Suprapubic skin (tissue), 4 donors: ENCODE measurements around the gene OR4N5. TPM values are rescaled to one million over a fixed set of nuclear protein-coding genes. Genes with fewer than 3 reads are reported as not detected.

Experiments used
- DNase-seq, 2 donors: peaks; one replicate each; pipeline ENCODE4 v3.0.0-alpha.2; 2019; ENCODE audit warnings: low spot score in 2 of 2
- H3K27ac ChIP-seq: fragments of 200-600 bp; sonication (generic); one replicate; pipeline ENCODE4 v1.5.1; 2019
- H3K27me3 ChIP-seq: fragments of 200-600 bp; sonication (generic); one replicate; pipeline ENCODE4 v1.5.1; 2019
- H3K36me3 ChIP-seq: fragments of 200-600 bp; sonication (generic); one replicate; pipeline ENCODE4 v1.5.1; 2019
- H3K4me1 ChIP-seq: fragments of 200-600 bp; sonication (generic); one replicate; pipeline ENCODE4 v1.5.1; 2019
- H3K4me3 ChIP-seq: fragments of 200-600 bp; sonication (generic); one replicate; pipeline ENCODE4 v1.5.1; 2019; ENCODE audit warnings: mild to moderate bottlenecking
- H3K9me3 ChIP-seq: fragments of 200-600 bp; sonication (generic); one replicate; pipeline ENCODE4 v1.5.1; 2019
- EP300 ChIP-seq: sonication (generic); formaldehyde crosslinking; IDR thresholded peaks from one replicate; pipeline ENCODE4 v1.6.1; 2017; ENCODE audit warnings: antibody characterized with exemption
- POLR2A ChIP-seq, 2 donors: fragments of 450-650 bp; IDR thresholded peaks; one replicate each; pipeline ENCODE4 v1.6.1; 2017; ENCODE audit warnings: antibody characterized with exemption in 2 of 2, mild to moderate bottlenecking in 2 of 2, moderate library complexity in 2 of 2
- POLR2AphosphoS5 ChIP-seq, 3 donors: sonication (generic); formaldehyde crosslinking; IDR thresholded peaks; one replicate each; pipeline ENCODE4 v1.6.1; 2017; ENCODE audit warnings: antibody characterized with exemption in 3 of 3
- WGBS: methylation state at CpG from one replicate; pipeline ENCODE4 v1.1.5; 2018; 5-methylcytosine and 5-hydroxymethylcytosine counted together
- total RNA-seq, 4 donors: library from RNA; depleted of rRNA; stranded (reverse); fragments of >200 nt; gene quantifications; one replicate each; pipeline ENCODE4 v1.1.0, GENCODE V29; 2016
- TF ChIP-seq, protein P1 (sequence below), 2 donors: fragments of 200-600 bp in 1 of 2; fragments of 450-650 bp in 1 of 2; sonication (generic) in 1 of 2; IDR thresholded peaks; one replicate each; pipeline ENCODE4 v1.5.1; 2016 to 2019; ENCODE audit warnings: antibody characterized with exemption in 2 of 2, mild to moderate bottlenecking in 1 of 2, moderate library complexity in 1 of 2

Gene OR4N5
- total RNA-seq, 4 donors from 2014 or later: not detected

- 85% methylated on average over 2 of the region's 2 CpGs for WGBS
- Histone ChIP-seq H3K36me3 (no peaks in the 10 kb centered on the region), H3K27me3 (no peaks in the 10 kb centered on the region), H3K4me1 (no peaks in the 10 kb centered on the region), H3K9me3 (no peaks in the 10 kb centered on the region), H3K27ac (no peak overlapping the region), H3K4me3 (no peak overlapping the region)
- TF ChIP-seq POLR2AphosphoS5 (IDR thresholded peaks at IDR 0.05) (no peak), POLR2A (IDR thresholded peaks at IDR 0.05) (no peak), EP300 (no peak)
- TF ChIP-seq, protein P1, sequence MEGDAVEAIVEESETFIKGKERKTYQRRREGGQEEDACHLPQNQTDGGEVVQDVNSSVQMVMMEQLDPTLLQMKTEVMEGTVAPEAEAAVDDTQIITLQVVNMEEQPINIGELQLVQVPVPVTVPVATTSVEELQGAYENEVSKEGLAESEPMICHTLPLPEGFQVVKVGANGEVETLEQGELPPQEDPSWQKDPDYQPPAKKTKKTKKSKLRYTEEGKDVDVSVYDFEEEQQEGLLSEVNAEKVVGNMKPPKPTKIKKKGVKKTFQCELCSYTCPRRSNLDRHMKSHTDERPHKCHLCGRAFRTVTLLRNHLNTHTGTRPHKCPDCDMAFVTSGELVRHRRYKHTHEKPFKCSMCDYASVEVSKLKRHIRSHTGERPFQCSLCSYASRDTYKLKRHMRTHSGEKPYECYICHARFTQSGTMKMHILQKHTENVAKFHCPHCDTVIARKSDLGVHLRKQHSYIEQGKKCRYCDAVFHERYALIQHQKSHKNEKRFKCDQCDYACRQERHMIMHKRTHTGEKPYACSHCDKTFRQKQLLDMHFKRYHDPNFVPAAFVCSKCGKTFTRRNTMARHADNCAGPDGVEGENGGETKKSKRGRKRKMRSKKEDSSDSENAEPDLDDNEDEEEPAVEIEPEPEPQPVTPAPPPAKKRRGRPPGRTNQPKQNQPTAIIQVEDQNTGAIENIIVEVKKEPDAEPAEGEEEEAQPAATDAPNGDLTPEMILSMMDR (IDR thresholded peaks at IDR 0.05): no peak
- no peak for DNase-seq
These were observed 41.3 kb downstream of the OR4N5 start for GRCh38 chr14:20179880-20180279.

- WGBS: 60% methylated on average over 2 of the region's 2 CpGs
- Histone ChIP-seq H3K9me3 (no peaks in the 10 kb centered on the region), H3K4me1 (no peaks in the 10 kb centered on the region), H3K4me3 (no peak overlapping the region), H3K27me3 (no peaks in the 10 kb centered on the region), H3K27ac (no peak overlapping the region), H3K36me3 (no peaks in the 10 kb centered on the region)
- no peak for DNase-seq
- TF ChIP-seq, protein P1 (IDR thresholded peaks at IDR 0.05): no peak
- no peak for TF ChIP-seq POLR2A (IDR thresholded peaks at IDR 0.05)
- TF ChIP-seq EP300: no peak
- TF ChIP-seq POLR2AphosphoS5 (IDR thresholded peaks at IDR 0.05): no peak
These were observed 41.9 kb downstream of the OR4N5 start for GRCh38 chr14:20180486-20180885.

DNA sequence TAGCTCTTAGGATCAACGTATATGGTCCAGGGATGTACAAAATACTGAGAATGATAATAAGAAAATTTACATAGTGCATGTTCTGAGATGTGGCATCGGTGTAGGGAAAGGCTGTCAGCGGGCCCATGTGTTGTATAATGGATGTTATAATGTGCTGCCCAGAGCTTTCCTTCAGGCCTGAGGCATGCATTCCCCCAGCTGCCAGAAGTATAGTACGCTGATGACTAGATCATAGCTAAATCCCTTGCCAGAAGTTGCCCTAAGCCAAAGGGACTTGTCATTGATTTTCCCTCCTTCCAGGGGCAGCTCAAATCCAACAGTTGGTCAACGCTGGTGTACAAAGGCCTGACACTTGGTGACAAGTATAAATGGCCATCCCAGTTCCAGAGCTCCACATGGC, 45.6 kb downstream of the OR4N5 start:
- Histone ChIP-seq H3K36me3 (no peaks in the 10 kb centered on the region), H3K4me3 (no peak overlapping the region), H3K4me1 (no peaks in the 10 kb centered on the region), H3K9me3 (no peaks in the 10 kb centered on the region), H3K27ac (no peak overlapping the region), H3K27me3 (no peaks in the 10 kb centered on the region)
- DNase-seq: no peak
- TF ChIP-seq, protein P1 (IDR thresholded peaks at IDR 0.05): no peak
- TF ChIP-seq POLR2AphosphoS5 (IDR thresholded peaks at IDR 0.05) (no peak), POLR2A (IDR thresholded peaks at IDR 0.05) (no peak), EP300 (no peak)
- WGBS: 53% methylated on average over 5 of the region's 5 CpGs

DNA sequence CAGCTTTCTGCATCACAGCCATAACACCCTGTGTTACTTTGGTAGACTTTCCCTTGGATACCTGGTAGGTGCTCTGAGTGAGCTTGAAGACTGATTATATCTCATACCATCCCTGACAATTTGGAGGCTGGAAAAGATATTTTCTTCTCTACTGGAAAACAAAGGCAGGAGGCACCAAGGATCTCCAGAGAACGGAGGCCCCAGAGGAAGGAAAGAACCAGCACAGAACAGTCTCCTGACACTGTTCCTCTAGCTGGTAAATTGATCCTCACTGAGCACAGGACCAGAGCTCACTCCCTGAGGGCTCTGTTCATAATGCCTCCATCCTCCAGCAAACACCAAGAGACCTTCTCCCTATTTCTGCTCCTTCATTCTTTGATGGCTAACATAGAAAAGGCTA, 52.0 kb downstream of the OR4N5 start, which contains the start of gene OR11G2:
Gene OR11G2, plus strand, starts transcription at position 301 of the 400 bp plus-strand sequence. CDS start 6,542 bp downstream, outside the sequence.
- Histone ChIP-seq H3K9me3 (no peaks in the 10 kb centered on the region), H3K4me3 (no peak within 1 kb of the TSS), H3K27ac (no peak within 1 kb of the TSS), H3K4me1 (no peaks in the 10 kb centered on the region), H3K36me3 (no peaks in the 10 kb centered on the region), H3K27me3 (no peaks in the 10 kb centered on the region)
- WGBS: 72% methylated on average over 1 of the region's 1 CpG
- no peak for DNase-seq
- TF ChIP-seq EP300 (no peak), POLR2A (IDR thresholded peaks at IDR 0.05) (no peak), POLR2AphosphoS5 (IDR thresholded peaks at IDR 0.05) (no peak)
- TF ChIP-seq, protein P1 (IDR thresholded peaks at IDR 0.05): no peak

- Histone ChIP-seq H3K4me3 (no peak overlapping the region), H3K4me1 (no peaks in the 10 kb centered on the region), H3K9me3 (no peaks in the 10 kb centered on the region), H3K36me3 (no peaks in the 10 kb centered on the region), H3K27me3 (no peaks in the 10 kb centered on the region), H3K27ac (no peak overlapping the region)
- DNase-seq: no peak
- 75% methylated on average over 3 of the region's 3 CpGs for WGBS
- no peak for TF ChIP-seq POLR2AphosphoS5 (IDR thresholded peaks at IDR 0.05)
- TF ChIP-seq, protein P1 (IDR thresholded peaks at IDR 0.05): no peak
- no peak for TF ChIP-seq EP300
- TF ChIP-seq POLR2A (IDR thresholded peaks at IDR 0.05): no peak
These were observed 52.8 kb downstream of the OR4N5 start for GRCh38 chr14:20191396-20191795.
